Right ventricle myocardium superior (tissue), 1 donor: ENCODE data around the gene PHYKPL. TPM values are rescaled to one million over a fixed set of nuclear protein-coding genes. Genes with fewer than 3 reads are reported as not detected.
"Not testable (repeated sequence)": the region's sequence is repeated elsewhere in the genome, so short reads cannot be mapped to it uniquely, and the experiment has no call there.

Experiments used
- ATAC-seq: fragments of 200-7000 bp; cut with Tn5 transposase; one replicate; pipeline ENCODE4 v1.9.1; 2020; ENCODE audit warnings: mild to moderate bottlenecking; ENCODE audit not compliant: poor library complexity
- DNase-seq: peaks from one replicate; pipeline ENCODE4 v3.0.0-alpha.2; 2020
- intact Hi-C: fragments of 100-400 bp; cut with DNase I; formaldehyde crosslinking; loops from one replicate; pipeline ENCODE4 v1.11.2; 2022
- total RNA-seq: library from RNA; stranded (reverse); fragmentation: NEBNext Ultra II Directional; extraction: Animal tissue kit (Norgen Biotek cat#: 25700); gene quantifications from one replicate; pipeline ENCODE4 v1.2.1, GENCODE V29; 2021
- donor health status: DM: no; HTN: yes; CAD: no; lungs with severe emphysema.

PHYKPL gene
- total RNA-seq, 1 donor from 2014 or later, result 34.4 TPM

- no peak for DNase-seq
- intact Hi-C loops, result no loop called here
- no peak for ATAC-seq
Observed at GRCh38 chr5:178245389-178245788, 12.8 kb upstream of the PHYKPL start.

GRCh38 chr5:178244576-178244975, 12.0 kb upstream of the PHYKPL start:
- intact Hi-C loops, result no loop called here
- DNase-seq (no peak), ATAC-seq (no peak)

GRCh38 chr5:178242416-178242815, 9.8 kb upstream of the PHYKPL start:
- ATAC-seq (peak; percentile 65), DNase-seq (peak; percentile 71)
- intact Hi-C loops, result no loop called here

GRCh38 chr5:178241688-178242231, 9.2 kb upstream of the PHYKPL start:
- ATAC-seq (no peak), DNase-seq (peak; percentile 43)
- intact Hi-C loops, result no loop called here

GRCh38 chr5:178241231-178241663, 8.6 kb upstream of the PHYKPL start:
- ATAC-seq (peak; percentile 17), DNase-seq (peak; percentile 72)
- intact Hi-C loops, result no loop called here

- intact Hi-C loops, result no loop called here
- ATAC-seq (no peak), DNase-seq (no peak)
Observed at GRCh38 chr5:178240766-178241165, 8.2 kb upstream of the PHYKPL start.

- ATAC-seq (no peak), DNase-seq (peak; percentile 40)
- intact Hi-C loops, result no loop called here
Observed at GRCh38 chr5:178240341-178240741, 7.7 kb upstream of the PHYKPL start.

GRCh38 chr5:178239626-178240301, 7.2 kb upstream of the PHYKPL start:
- ATAC-seq, intact Hi-C loops, DNase-seq: not testable (repeated sequence)

- DNase-seq, result peak; percentile 29
- intact Hi-C loops, result no loop called here
- no peak for ATAC-seq
Observed at GRCh38 chr5:178238711-178239592, 6.3 kb upstream of the PHYKPL start.

- ATAC-seq (no peak), DNase-seq (no peak)
- intact Hi-C loops, result no loop called here
Observed at GRCh38 chr5:178238313-178238635, 5.7 kb upstream of the PHYKPL start.

- intact Hi-C loops, result no loop called here
- peak; percentile 43 for DNase-seq
- ATAC-seq, result no peak
Observed at GRCh38 chr5:178237431-178238312, 5.1 kb upstream of the PHYKPL start.

- DNase-seq (peak; percentile 63), ATAC-seq (peak; percentile 57)
- intact Hi-C loops, result no loop called here
Observed at GRCh38 chr5:178236679-178237078, 4.1 kb upstream of the PHYKPL start.

- intact Hi-C loops, result no loop called here
- ATAC-seq (no peak), DNase-seq (peak; percentile 29)
Observed at GRCh38 chr5:178236126-178236525, 3.5 kb upstream of the PHYKPL start.

GRCh38 chr5:178235588-178235974, 3.0 kb upstream of the PHYKPL start:
- ATAC-seq, result no peak
- intact Hi-C loops, result no loop called here

GRCh38 chr5:178234750-178235587, 2.4 kb upstream of the PHYKPL start:
- intact Hi-C loops, result no loop called here
- ATAC-seq (peak; percentile 20), DNase-seq (peak; percentile 88)

More at GRCh38 chr5:178235588-178235974, 3.0 kb upstream of the PHYKPL start:
- DNase-seq, result peak; percentile 6

- ATAC-seq, result no peak
- intact Hi-C loops, result no loop called here
- DNase-seq, result peak; percentile 34
Observed at GRCh38 chr5:178234121-178234749, 1.6 kb upstream of the PHYKPL start.

GRCh38 chr5:178232920-178233429, 373 bp upstream of the PHYKPL start:
- intact Hi-C loops, result no loop called here
- DNase-seq, result no peak

More at GRCh38 chr5:178232920-178233429, 373 bp upstream of the PHYKPL start:
- ATAC-seq, result no peak
